ENCODE results near the gene ITGB4.

GRCh38 chr17:75722542-75723095, 1.4 kb downstream of the ITGB4 start:
- TF ChIP-seq SUZ12 (IDR thresholded peaks at IDR 0.05) = no peak
- no peak for TF ChIP-seq FOXK2 (IDR thresholded peaks at IDR 0.05)

Data from HEK293T (cell line).